Endothelial cell of umbilical vein (primary cell): ENCODE data around the gene SMAD3. TPM values are rescaled to one million over a fixed set of nuclear protein-coding genes. Genes with fewer than 3 reads are reported as not detected.

Experiments
- BruUV-seq: library from RNA; stranded (reverse); fragments of 400-500 nt; replicated peaks from 2 replicates; lab custom pipeline; 2021; lab: Mats Ljungman, UMichigan
- CTCF ChIA-PET: fragments of 300-600, 350-600 bp; sonication (Branson Sonifier 250); formaldehyde crosslinking; loops from one replicate; lab custom pipeline; 2021; ENCODE audit warnings: antibody characterized with exemption, inconsistent platforms; lab: Charles Lee
- POLR2A ChIA-PET: fragments of 300-600, 350-600 bp; sonication (Branson Sonifier 250); formaldehyde crosslinking; loops from one replicate; lab custom pipeline; 2021; ENCODE audit warnings: antibody characterized with exemption, inconsistent platforms; lab: Charles Lee
- DNase-seq: peaks from one replicate; pipeline ENCODE4 v3.0.0-alpha.2; 2011; ENCODE audit warnings: low read depth, low spot score
- FAIRE-seq: peaks from 2 replicates; lab custom pipeline; 2011; peaks lifted over from hg19 to GRCh38; lab: Jason Lieb, UNC
- H2AFZ ChIP-seq: 2 replicates; pipeline ENCODE4 v1.6.0; 2012; ENCODE audit warnings: low read depth, low read length, control low read depth, inconsistent platforms
- H3K27ac ChIP-seq: 2 replicates; pipeline ENCODE4 v1.5.1; 2011; ENCODE audit warnings: low read depth, mild to moderate bottlenecking, control low read depth, low read length, moderate library complexity; ENCODE audit not compliant: insufficient read depth
- H3K27me3 ChIP-seq, 2 experiments: 2 replicates each; pipeline versions ENCODE4 v1.6.0 to v1.6.1; 2011; ENCODE audit warnings: low read length in 2 of 2, mixed read lengths in 1 of 2; ENCODE audit not compliant: control insufficient read depth in 2 of 2, insufficient read depth in 2 of 2
- H3K36me3 ChIP-seq, 2 experiments: 2 replicates in 1 of 2; 3 replicates in 1 of 2; pipeline ENCODE4 v1.5.1; 2011; ENCODE audit warnings: low read length in 2 of 2, mild to moderate bottlenecking in 1 of 2, moderate library complexity in 1 of 2; ENCODE audit not compliant: control insufficient read depth in 2 of 2, insufficient read depth in 2 of 2; ENCODE audit errors: extremely low read depth in 1 of 2
- H3K4me1 ChIP-seq: 3 replicates; pipeline ENCODE4 v1.5.1; 2011; ENCODE audit warnings: mild to moderate bottlenecking, low read length; ENCODE audit not compliant: control insufficient read depth, insufficient read depth; ENCODE audit errors: extremely low read depth
- H3K4me2 ChIP-seq: 2 replicates; pipeline ENCODE4 v1.6.1; 2011; ENCODE audit warnings: low read length, control low read depth, mixed read lengths; ENCODE audit not compliant: insufficient read depth
- H3K4me3 ChIP-seq, 3 experiments: fragments of 200-600 bp in 1 of 3; sonication (generic), shearing (Covaris generic) in 1 of 3; replicated peaks in 1 of 3; 2 replicates each; pipeline ENCODE4 v1.5.1; 2011 to 2016; ENCODE audit warnings: control low read depth in 3 of 3, low read length in 3 of 3, mild to moderate bottlenecking in 2 of 3, inconsistent platforms in 1 of 3, low read depth in 1 of 3, moderate library complexity in 1 of 3; ENCODE audit not compliant: insufficient read depth in 1 of 3
- H3K79me2 ChIP-seq: 2 replicates; pipeline ENCODE4 v1.6.0; 2012; ENCODE audit warnings: low read length, inconsistent platforms; ENCODE audit not compliant: control insufficient read depth, insufficient read depth
- H3K9ac ChIP-seq: replicated peaks from 2 replicates; pipeline ENCODE3; 2011; ENCODE audit warnings: low read length, control low read depth; ENCODE audit not compliant: insufficient read depth; ENCODE audit errors: extremely low read depth
- H3K9me1 ChIP-seq: replicated peaks from 3 replicates; pipeline ENCODE4 v1.6.0; 2011; ENCODE audit warnings: mild to moderate bottlenecking, low read length; ENCODE audit not compliant: control insufficient read depth, insufficient read depth; ENCODE audit errors: extremely low read depth
- H3K9me3 ChIP-seq: replicated peaks from 2 replicates; pipeline ENCODE4 v1.5.1; 2012; ENCODE audit warnings: low read length, inconsistent platforms; ENCODE audit not compliant: control insufficient read depth, insufficient read depth
- H4K20me1 ChIP-seq: replicated peaks from 2 replicates; pipeline ENCODE3; 2011; ENCODE audit warnings: mild to moderate bottlenecking, low read length; ENCODE audit not compliant: control insufficient read depth, insufficient read depth; ENCODE audit errors: extremely low read depth
- EZH2 ChIP-seq: IDR thresholded peaks from 2 replicates; pipeline ENCODE4 v1.6.1; 2012; ENCODE audit warnings: borderline replicate concordance, low read depth, mild to moderate bottlenecking, moderate library complexity, low read length, inconsistent platforms; ENCODE audit not compliant: severe bottlenecking
- FOS ChIP-seq: IDR thresholded peaks from 2 replicates; pipeline ENCODE4 v1.6.1; 2011; ENCODE audit warnings: mild to moderate bottlenecking, low read length, moderate library complexity, borderline replicate concordance; ENCODE audit not compliant: insufficient read depth
- GATA2 ChIP-seq: IDR thresholded peaks from 2 replicates; pipeline ENCODE4 v1.7.0; 2011; ENCODE audit warnings: low read depth, mild to moderate bottlenecking, moderate library complexity, mixed read lengths, low read length; ENCODE audit not compliant: insufficient read length, insufficient read depth
- JUN ChIP-seq: IDR thresholded peaks from 2 replicates; pipeline ENCODE4 v1.6.1; 2011; ENCODE audit warnings: borderline replicate concordance, low read depth; ENCODE audit not compliant: insufficient read length, insufficient read depth
- MYC ChIP-seq: IDR thresholded peaks from one replicate; pipeline ENCODE4 v1.6.1; 2011; ENCODE audit warnings: mild to moderate bottlenecking, low read depth, low read length
- POLR2A ChIP-seq: IDR thresholded peaks from 2 replicates; pipeline ENCODE4 v1.6.1; 2012; ENCODE audit warnings: low read depth, mild to moderate bottlenecking, control low read depth, low read length
- POLR2AphosphoS5 ChIP-seq: IDR thresholded peaks from 2 replicates; pipeline ENCODE4 v1.6.1; 2012; ENCODE audit warnings: low read depth, mild to moderate bottlenecking, control low read depth, low read length, moderate library complexity; ENCODE audit not compliant: insufficient read depth
- dilution Hi-C: fragments of 300-500 bp; cut with MboI; formaldehyde crosslinking; loops from one replicate; pipeline ENCODE4 v1.15.0; 2019; ENCODE audit warnings: low sequenced_read_pairs; ENCODE audit not compliant: extremely low pct_ligation_motif_present
- intact Hi-C: fragments of 100-400 bp; cut with micrococcal nuclease; formaldehyde crosslinking; loops from one replicate; pipeline ENCODE4 v1.10.0; 2022
- polyA plus RNA-seq, 4 experiments: library from polyadenylated mRNA; depleted of rRNA in 3 of 4; stranded (reverse) in 3 of 4; unstranded in 1 of 4; fragments of >200 nt; gene quantifications; 2 replicates each; pipeline versions ENCODE4 v1.2.1 to v1.2.3, GENCODE V29; 2011 to 2012; ENCODE audit warnings: missing spikeins in 1 of 4
- total RNA-seq: library from RNA; stranded (reverse); gene quantifications from 2 replicates; pipeline ENCODE4 v1.2.3, GENCODE V29; 2021
- TF ChIP-seq, protein P1 (sequence below), 2 donors: IDR thresholded peaks; 1 replicate in 1 of 2; 2 replicates in 1 of 2; pipeline ENCODE4 v1.5.1; 2011; ENCODE audit warnings: low read length in 2 of 2, mild to moderate bottlenecking in 2 of 2, moderate library complexity in 2 of 2, control low read depth in 1 of 2, inconsistent platforms in 1 of 2, low read depth in 1 of 2; ENCODE audit not compliant: insufficient read depth in 1 of 2; ENCODE audit errors: extremely low read depth in 1 of 2
- TF ChIP-seq, protein P2 (sequence below): IDR thresholded peaks from 2 replicates; pipeline ENCODE4 v1.6.1; 2011; ENCODE audit not compliant: insufficient read depth, insufficient read length

The SMAD3 gene
- total and polyA plus RNA-seq, 2 donors (not counting 3 experiments of a cell fraction or from before 2014, with no cell fraction given): 56.4 to 88.2 TPM

DNA sequence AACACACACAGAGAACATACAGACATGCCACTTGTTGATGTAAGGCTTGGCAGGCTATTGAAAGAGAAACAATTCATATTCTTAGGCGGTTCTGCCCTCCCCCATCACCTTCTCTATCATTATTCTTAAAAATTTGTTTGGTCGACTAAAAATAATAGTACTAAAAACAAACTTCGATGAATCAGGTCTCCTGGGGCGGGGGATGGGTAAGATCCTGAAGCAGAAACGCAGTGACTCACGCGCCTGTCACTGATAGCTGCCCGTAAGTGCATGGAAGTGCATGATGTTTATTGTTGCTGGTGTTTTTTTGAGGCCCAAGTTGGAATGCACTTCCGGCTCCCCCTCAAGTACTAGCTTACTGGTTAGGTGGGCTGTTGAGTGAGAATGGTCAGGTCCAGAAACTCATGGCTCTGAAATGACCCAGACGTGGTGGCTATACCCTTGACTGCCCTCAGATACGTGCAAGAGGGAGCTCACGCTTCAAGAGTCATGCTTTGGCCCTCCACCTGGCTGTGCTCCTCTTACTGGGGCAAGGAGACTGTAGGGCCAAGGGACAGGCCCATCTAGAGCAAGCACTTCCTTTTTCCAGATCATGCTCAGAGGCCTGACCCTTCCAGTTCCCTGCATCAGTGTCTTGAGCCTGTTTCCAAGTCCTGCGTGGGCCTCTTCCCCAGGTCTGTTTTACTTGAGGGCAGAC is 10.9 kb downstream of the SMAD3 start:
- CTCF ChIA-PET: interaction anchor here (0.7 to 1.2 kb wide), 6 partner anchors 8 to 130 kb away, joined by 3 to 7 read pairs (median 4); no protein-coding TSS in a partner anchor
- peak; percentile 85 for FAIRE-seq
- Histone ChIP-seq H3K4me2 (peak overlapping the region; percentile 28), H3K9me1 (no peaks in the 10 kb centered on the region), H3K36me3 (peaks cover 3 to 11% of the 10 kb centered on the region in 2 experiments), H3K27ac (peak overlapping the region; percentile 76), H3K79me2 (peaks cover 96% of the 10 kb centered on the region), H3K9me3 (no peaks in the 10 kb centered on the region), H3K9ac (no peak overlapping the region), H4K20me1 (no peaks in the 10 kb centered on the region), H2AFZ (no peak overlapping the region), H3K27me3 (no peaks in the 10 kb centered on the region), H3K4me1 (peaks cover 72% of the 10 kb centered on the region), H3K4me3 (no peak overlapping the region)
- TF ChIP-seq EZH2: no peak
- peak; percentile 94 for TF ChIP-seq POLR2AphosphoS5
- TF ChIP-seq FOS: peak; percentile 100
- TF ChIP-seq, protein P1, sequence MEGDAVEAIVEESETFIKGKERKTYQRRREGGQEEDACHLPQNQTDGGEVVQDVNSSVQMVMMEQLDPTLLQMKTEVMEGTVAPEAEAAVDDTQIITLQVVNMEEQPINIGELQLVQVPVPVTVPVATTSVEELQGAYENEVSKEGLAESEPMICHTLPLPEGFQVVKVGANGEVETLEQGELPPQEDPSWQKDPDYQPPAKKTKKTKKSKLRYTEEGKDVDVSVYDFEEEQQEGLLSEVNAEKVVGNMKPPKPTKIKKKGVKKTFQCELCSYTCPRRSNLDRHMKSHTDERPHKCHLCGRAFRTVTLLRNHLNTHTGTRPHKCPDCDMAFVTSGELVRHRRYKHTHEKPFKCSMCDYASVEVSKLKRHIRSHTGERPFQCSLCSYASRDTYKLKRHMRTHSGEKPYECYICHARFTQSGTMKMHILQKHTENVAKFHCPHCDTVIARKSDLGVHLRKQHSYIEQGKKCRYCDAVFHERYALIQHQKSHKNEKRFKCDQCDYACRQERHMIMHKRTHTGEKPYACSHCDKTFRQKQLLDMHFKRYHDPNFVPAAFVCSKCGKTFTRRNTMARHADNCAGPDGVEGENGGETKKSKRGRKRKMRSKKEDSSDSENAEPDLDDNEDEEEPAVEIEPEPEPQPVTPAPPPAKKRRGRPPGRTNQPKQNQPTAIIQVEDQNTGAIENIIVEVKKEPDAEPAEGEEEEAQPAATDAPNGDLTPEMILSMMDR (IDR thresholded peaks at IDR 0.05; ENCODE audit: extremely low read depth in 1 of 2, insufficient read depth in 1 of 2, low read depth in 1 of 2, low read length in 2 of 2): no peak
- TF ChIP-seq, protein P2, sequence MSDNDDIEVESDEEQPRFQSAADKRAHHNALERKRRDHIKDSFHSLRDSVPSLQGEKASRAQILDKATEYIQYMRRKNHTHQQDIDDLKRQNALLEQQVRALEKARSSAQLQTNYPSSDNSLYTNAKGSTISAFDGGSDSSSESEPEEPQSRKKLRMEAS: no peak
- peak; percentile 66 for TF ChIP-seq GATA2
- peak; percentile 95 for TF ChIP-seq JUN
- TF ChIP-seq POLR2A: no peak
- peak; percentile 46 for TF ChIP-seq MYC
- DNase-seq: peak; percentile 95
- POLR2A ChIA-PET: no interaction called here
- intact Hi-C loops (loop anchor here (1.0 to 2.0 kb wide), 6 partner anchors 11 to 102 kb away; partner anchors contain the start of gene SMAD3), dilution Hi-C loops (no loop called here)
- BruUV-seq: no TSS peak
